Measurements from ENCODE around the gene RAB31. TPM values are rescaled to one million over a fixed set of nuclear protein-coding genes. Genes with fewer than 3 reads are reported as not detected.
A peak's percentile ranks its signal among the peaks of the same experiment; 100 is the strongest.

RAB31 gene
- total RNA-seq, 4 donors from 2014 or later = 51.1 to 79.3 (median 67.9) TPM

- ATAC-seq (ENCODE audit: low FRiP score) (peak; percentile 19), DNase-seq (ENCODE audit: low spot score) (no peak)
- no peak for TF ChIP-seq CTCF (IDR thresholded peaks at IDR 0.05)
These were observed 33.3 kb downstream of the RAB31 start for GRCh38 chr18:9741406-9741792.

- DNase-seq (ENCODE audit: low spot score) (no peak), ATAC-seq (ENCODE audit: low FRiP score) (peak; percentile 33)
- no peak for TF ChIP-seq CTCF (IDR thresholded peaks at IDR 0.05)
These were observed 33.9 kb downstream of the RAB31 start for GRCh38 chr18:9741793-9742523.

- ATAC-seq (ENCODE audit: low FRiP score) (peak; percentile 48), DNase-seq (ENCODE audit: low spot score) (no peak)
- no peak for TF ChIP-seq CTCF (IDR thresholded peaks at IDR 0.05)
These were observed 34.5 kb downstream of the RAB31 start for GRCh38 chr18:9742524-9743131.

GRCh38 chr18:9743200-9744016 lies 35.3 kb downstream of the RAB31 start:
- DNase-seq (ENCODE audit: low spot score) (no peak), ATAC-seq (ENCODE audit: low FRiP score) (no peak)
- no peak for TF ChIP-seq CTCF (IDR thresholded peaks at IDR 0.05)

- no peak for TF ChIP-seq CTCF (IDR thresholded peaks at IDR 0.05)
- no peak for DNase-seq (ENCODE audit: low spot score)
- ATAC-seq (ENCODE audit: low FRiP score) = no peak
These were observed 38.9 kb downstream of the RAB31 start for GRCh38 chr18:9746958-9747357.

- no peak for ATAC-seq (ENCODE audit: low FRiP score)
- no peak for DNase-seq (ENCODE audit: low spot score)
- no peak for TF ChIP-seq CTCF (IDR thresholded peaks at IDR 0.05)
These were observed 41.5 kb downstream of the RAB31 start for GRCh38 chr18:9749611-9750010.

All from omental fat pad (tissue), 4 donors.